Cardiac fibroblast (primary cell): ENCODE measurements around the gene CPZ.

ENCODE experiments used
- DNase-seq, 2 donors: peaks; one replicate each; pipeline versions ENCODE4 v3.0.0 to v3.0.0-alpha.2; 2010; ENCODE audit warnings: low read depth in 2 of 2
- H3K4me3 ChIP-seq, 2 donors: replicated peaks in 1 of 2; 1 replicate in 1 of 2; 2 replicates in 1 of 2; pipeline ENCODE4 v1.5.1; 2011; ENCODE audit warnings: low read depth in 2 of 2, low read length in 2 of 2, mild to moderate bottlenecking in 2 of 2, moderate library complexity in 1 of 2
- TF ChIP-seq, protein P1 (sequence below): IDR thresholded peaks from one replicate; pipeline ENCODE4 v1.5.1; 2011; ENCODE audit warnings: low read depth, mild to moderate bottlenecking, low read length, inconsistent platforms

CPZ gene

GRCh38 chr4:8605289-8605688, 12.7 kb downstream of the CPZ start:
- H3K4me3 ChIP-seq, result no peak overlapping the region
- DNase-seq, result no peak
- TF ChIP-seq, protein P1, sequence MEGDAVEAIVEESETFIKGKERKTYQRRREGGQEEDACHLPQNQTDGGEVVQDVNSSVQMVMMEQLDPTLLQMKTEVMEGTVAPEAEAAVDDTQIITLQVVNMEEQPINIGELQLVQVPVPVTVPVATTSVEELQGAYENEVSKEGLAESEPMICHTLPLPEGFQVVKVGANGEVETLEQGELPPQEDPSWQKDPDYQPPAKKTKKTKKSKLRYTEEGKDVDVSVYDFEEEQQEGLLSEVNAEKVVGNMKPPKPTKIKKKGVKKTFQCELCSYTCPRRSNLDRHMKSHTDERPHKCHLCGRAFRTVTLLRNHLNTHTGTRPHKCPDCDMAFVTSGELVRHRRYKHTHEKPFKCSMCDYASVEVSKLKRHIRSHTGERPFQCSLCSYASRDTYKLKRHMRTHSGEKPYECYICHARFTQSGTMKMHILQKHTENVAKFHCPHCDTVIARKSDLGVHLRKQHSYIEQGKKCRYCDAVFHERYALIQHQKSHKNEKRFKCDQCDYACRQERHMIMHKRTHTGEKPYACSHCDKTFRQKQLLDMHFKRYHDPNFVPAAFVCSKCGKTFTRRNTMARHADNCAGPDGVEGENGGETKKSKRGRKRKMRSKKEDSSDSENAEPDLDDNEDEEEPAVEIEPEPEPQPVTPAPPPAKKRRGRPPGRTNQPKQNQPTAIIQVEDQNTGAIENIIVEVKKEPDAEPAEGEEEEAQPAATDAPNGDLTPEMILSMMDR, result no peak

DNA sequence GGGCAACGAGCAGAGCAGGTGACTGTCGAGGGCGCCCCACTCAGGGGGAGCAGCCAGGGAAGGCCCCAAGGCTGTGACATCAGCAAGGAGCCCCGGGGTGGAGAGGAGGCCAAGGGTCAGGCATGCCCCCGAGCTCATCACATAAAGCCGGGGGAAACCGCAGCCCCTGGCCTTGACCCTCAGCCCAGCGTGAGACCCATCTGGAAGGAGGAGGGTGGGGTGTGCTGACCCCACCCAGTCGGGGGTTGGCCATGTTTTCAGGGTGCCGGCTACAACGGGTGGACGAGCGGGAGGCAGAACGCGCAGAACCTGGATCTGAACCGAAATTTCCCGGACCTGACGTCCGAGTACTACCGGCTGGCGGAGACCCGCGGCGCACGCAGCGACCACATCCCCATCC, 13.9 kb downstream of the CPZ start:
- no peak overlapping the region for H3K4me3 ChIP-seq
- DNase-seq, result no peak
- TF ChIP-seq, protein P1, result no peak

DNA sequence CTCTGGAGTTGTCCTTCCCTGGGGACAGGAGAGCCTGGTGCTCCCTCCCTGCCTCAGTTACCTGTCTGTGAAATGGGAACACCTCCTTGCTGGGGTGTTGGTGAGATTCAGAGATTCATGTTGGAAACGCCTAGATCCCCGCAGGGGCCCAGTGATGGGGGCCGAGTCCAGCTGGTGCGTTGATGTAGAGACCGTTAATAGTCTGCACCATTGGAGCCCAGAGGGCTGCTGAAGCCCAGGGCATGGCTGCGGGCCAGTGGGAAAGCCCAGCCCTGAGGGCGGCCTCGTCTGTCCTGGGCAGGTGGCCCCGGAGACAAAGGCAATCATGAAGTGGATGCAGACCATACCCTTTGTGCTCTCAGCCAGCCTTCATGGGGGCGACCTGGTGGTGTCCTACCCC, 14.4 kb downstream of the CPZ start:
- no peak for DNase-seq
- H3K4me3 ChIP-seq, result no peak overlapping the region
- TF ChIP-seq, protein P1, result no peak

GRCh38 chr4:8607603-8608481, 15.3 kb downstream of the CPZ start:
- peak in 1 of 2 donors; percentile 7 for DNase-seq
- H3K4me3 ChIP-seq, result no peak overlapping the region
- TF ChIP-seq, protein P1, result peak; percentile 90

DNA sequence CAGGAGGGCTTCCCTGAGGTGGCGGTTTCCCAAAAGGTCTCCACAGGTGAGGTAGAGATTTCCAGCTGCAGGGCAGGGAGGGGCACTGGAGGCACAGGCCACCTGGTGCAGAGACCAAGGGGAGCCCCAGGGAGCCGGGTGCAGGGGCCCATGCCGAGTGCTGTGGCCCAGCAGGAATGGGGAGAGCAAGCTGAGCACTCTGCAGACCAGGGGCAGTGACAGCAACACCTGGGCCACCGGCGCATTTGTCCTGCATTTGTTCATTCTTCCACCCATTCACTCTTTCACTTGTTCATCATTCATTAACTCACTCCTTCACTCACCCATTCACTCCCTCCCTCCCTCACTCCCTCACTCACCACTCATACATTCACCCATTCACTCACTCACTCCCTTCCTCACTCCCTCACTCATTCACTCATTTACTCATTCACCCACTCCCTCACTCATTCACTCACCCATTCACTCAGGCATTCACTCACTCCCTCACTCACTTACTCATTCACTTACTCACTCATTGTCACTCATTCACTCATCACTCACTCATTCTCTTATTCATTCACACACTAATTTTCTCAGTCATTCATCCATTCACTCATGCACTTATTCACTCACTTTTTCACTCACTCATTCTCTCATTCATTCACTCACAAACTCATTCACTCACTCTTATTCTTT, 16.3 kb downstream of the CPZ start:
- no peak for DNase-seq
- TF ChIP-seq, protein P1, result no peak
- H3K4me3 ChIP-seq, result no peak overlapping the region

- no peak for DNase-seq
- TF ChIP-seq, protein P1, result no peak
- no peak overlapping the region for H3K4me3 ChIP-seq
Measured at GRCh38 chr4:8609406-8609805, 16.8 kb downstream of the CPZ start.
